Ascending aorta (tissue), 2 donors: ENCODE results near the gene UBALD2. TPM values are rescaled to one million over a fixed set of nuclear protein-coding genes. Genes with fewer than 3 reads are reported as not detected.
A peak's percentile ranks its signal among the peaks of the same experiment; 100 is the strongest.
"Not testable (repeated sequence)": the region's sequence is repeated elsewhere in the genome, so short reads cannot be mapped to it uniquely, and the experiment has no call there.

Source experiments
- DNase-seq, 2 donors: peaks; one replicate each; pipeline ENCODE4 v3.0.0-alpha.2; 2019; ENCODE audit warnings: low spot score in 2 of 2
- H3K27ac ChIP-seq, 2 donors: fragments of 200-600 bp; sonication (generic); one replicate each; pipeline ENCODE4 v1.5.1; 2016 to 2017; ENCODE audit warnings: mild to moderate bottlenecking in 1 of 2
- H3K27me3 ChIP-seq: fragments of 200-600 bp; sonication (generic); one replicate; pipeline ENCODE4 v1.5.1; 2017
- H3K36me3 ChIP-seq, 2 donors: fragments of 200-600 bp; sonication (generic); one replicate each; pipeline ENCODE4 v1.5.1; 2016
- H3K4me1 ChIP-seq, 2 donors: fragments of 200-600 bp; sonication (generic); one replicate each; pipeline ENCODE4 v1.5.1; 2016 to 2017; ENCODE audit warnings: mild to moderate bottlenecking in 1 of 2
- H3K4me3 ChIP-seq, 2 donors: fragments of 200-600 bp; sonication (generic); one replicate each; pipeline ENCODE4 v1.5.1; 2016 to 2017; ENCODE audit warnings: mild to moderate bottlenecking in 1 of 2
- H3K9me3 ChIP-seq, 2 donors: fragments of 200-600 bp; sonication (generic); one replicate each; pipeline ENCODE4 v1.5.1; 2016
- intact Hi-C: fragments of 100-400 bp; cut with DNase I; formaldehyde crosslinking; loops from one replicate; pipeline ENCODE4 v1.15.1; 2023
- total RNA-seq: library from RNA; depleted of rRNA; stranded (reverse); fragments of >200 nt; gene quantifications from one replicate; pipeline ENCODE4 v1.1.0, GENCODE V29; 2016
- TF ChIP-seq, protein P1 (sequence below), 3 experiments: fragments of 200-600 bp in 2 of 3; fragments of 450-650 bp in 1 of 3; sonication (generic) in 2 of 3; IDR thresholded peaks; one replicate each; pipeline ENCODE4 v1.5.1; 2016 to 2019; ENCODE audit warnings: antibody characterized with exemption in 3 of 3, mild to moderate bottlenecking in 1 of 3, moderate library complexity in 1 of 3

UBALD2 gene
- total RNA-seq, 1 donor from 2014 or later: 15.9 TPM

DNA sequence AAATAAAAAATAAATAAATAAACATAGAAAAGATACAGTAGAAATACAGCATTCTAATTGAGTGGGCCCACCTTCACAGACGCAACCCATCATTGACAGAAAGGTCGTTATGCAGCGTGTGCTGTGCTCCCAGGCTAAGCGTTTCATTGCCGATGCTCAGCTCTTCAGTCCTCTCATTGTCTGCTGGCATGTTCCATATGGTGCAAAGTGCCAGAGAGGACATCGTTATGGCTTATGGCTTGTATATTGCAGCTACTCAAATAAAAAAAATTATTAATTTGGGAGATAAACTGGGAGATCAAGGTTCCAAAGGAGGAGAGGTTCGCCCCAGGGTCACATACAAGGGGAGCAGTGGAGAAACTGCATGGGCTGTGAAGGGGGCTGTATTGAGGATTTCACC, 11.3 kb upstream of the UBALD2 start:
- H3K9me3 ChIP-seq: no peaks in the 10 kb centered on the region
- TF ChIP-seq, protein P1, sequence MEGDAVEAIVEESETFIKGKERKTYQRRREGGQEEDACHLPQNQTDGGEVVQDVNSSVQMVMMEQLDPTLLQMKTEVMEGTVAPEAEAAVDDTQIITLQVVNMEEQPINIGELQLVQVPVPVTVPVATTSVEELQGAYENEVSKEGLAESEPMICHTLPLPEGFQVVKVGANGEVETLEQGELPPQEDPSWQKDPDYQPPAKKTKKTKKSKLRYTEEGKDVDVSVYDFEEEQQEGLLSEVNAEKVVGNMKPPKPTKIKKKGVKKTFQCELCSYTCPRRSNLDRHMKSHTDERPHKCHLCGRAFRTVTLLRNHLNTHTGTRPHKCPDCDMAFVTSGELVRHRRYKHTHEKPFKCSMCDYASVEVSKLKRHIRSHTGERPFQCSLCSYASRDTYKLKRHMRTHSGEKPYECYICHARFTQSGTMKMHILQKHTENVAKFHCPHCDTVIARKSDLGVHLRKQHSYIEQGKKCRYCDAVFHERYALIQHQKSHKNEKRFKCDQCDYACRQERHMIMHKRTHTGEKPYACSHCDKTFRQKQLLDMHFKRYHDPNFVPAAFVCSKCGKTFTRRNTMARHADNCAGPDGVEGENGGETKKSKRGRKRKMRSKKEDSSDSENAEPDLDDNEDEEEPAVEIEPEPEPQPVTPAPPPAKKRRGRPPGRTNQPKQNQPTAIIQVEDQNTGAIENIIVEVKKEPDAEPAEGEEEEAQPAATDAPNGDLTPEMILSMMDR (IDR thresholded peaks at IDR 0.05): no peak
- H3K27me3 ChIP-seq: no peaks in the 10 kb centered on the region
- H3K27ac ChIP-seq: no peak overlapping the region
- no peaks in the 10 kb centered on the region for H3K36me3 ChIP-seq
- DNase-seq: no peak
- H3K4me1 ChIP-seq: no peaks in the 10 kb centered on the region
- H3K4me3 ChIP-seq: no peak overlapping the region
- intact Hi-C loops: no loop called here

DNA sequence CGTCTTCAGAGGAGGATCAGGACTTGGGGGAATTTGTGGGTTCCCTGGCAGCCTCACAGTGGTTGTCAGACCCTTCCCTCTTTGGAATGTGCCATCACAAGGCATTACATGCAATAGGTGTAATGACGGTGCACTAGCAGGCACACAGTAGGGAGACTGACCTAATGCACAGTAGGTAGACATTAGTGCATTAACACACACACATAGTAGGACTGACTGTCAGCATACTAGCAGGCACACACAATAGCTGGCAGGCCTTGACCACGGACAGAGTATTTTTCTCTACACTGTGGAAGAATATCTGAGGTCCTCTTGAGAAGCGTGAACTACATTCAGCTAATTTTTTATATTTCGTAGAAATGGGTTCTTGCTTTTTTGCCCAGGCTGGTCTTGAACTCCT, 10.9 kb upstream of the UBALD2 start:
- no peaks in the 10 kb centered on the region for H3K36me3 ChIP-seq
- no peaks in the 10 kb centered on the region for H3K9me3 ChIP-seq
- no peak overlapping the region for H3K4me3 ChIP-seq
- intact Hi-C loops: no loop called here
- H3K27me3 ChIP-seq: no peaks in the 10 kb centered on the region
- no peak overlapping the region for H3K27ac ChIP-seq
- TF ChIP-seq, protein P1 (IDR thresholded peaks at IDR 0.05): no peak
- DNase-seq: no peak
- H3K4me1 ChIP-seq: no peaks in the 10 kb centered on the region

DNA sequence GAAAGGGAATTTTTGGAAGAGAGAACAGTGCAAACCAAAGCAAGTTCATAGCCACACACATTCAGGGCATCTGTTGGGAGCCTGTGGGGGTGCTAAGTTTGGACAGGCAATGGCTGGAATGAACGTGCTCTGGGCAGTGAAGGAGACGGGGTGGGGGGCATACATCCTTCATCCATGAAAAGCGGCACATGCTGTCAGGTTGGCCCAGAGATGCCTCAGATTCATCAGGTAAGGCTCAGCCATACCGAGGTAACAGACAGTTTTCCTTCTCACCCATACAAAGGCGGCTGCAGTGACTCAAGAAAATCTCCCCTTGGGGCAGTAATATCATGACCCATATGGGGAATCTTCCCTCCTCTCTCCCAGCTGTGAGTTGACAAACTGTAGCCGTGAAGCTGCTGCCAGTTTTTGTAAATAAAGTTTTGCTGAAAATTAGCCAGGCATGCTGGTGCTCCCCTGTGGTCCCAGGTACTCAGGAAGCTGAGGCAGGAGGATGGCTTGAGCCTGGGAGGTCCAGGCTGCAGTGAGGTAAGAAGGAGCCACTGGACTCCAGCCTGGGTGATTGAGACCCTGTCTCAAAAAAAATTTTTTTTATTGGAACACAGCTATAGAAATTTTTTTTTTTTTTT, 9.2 kb upstream of the UBALD2 start:
- Histone ChIP-seq H3K4me3 (no peak overlapping the region), H3K27me3 (no peaks in the 10 kb centered on the region), H3K36me3 (no peaks in the 10 kb centered on the region), H3K9me3 (no peaks in the 10 kb centered on the region), H3K27ac (no peak overlapping the region), H3K4me1 (no peaks in the 10 kb centered on the region)
- intact Hi-C loops: no loop called here
- no peak for DNase-seq
- TF ChIP-seq, protein P1 (IDR thresholded peaks at IDR 0.05): no peak

DNA sequence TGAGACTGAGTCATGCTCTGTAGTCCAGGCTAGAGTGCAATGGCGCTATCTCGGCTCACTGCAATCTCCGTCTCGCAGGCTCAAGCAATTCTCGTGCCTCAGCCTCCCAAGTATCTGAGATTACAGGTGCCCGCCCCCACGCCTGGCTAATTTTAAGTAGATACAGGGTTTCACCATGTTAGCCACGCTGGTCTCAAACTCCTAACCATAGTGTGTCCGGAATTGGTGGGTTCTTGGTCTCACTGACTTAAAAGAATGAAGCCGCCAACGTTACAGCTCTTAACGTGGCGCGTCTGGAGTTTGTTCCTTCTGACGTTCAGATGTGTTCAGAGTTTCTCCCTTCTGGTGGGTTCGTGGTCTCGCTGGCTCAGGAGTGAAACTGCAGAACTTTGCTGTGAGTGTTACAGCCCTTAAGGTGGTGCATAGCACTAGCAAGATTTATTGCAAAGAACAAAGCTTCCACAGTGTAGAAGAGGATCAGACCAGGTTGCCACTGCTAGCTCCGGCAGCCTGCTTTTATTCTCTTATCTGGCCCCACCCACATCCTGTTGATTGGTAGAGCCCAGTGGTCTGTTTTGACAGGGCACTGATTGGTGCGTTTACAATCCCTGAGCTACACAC, 8.6 kb upstream of the UBALD2 start:
- H3K4me1 ChIP-seq, H3K27me3 ChIP-seq, H3K36me3 ChIP-seq, H3K4me3 ChIP-seq, intact Hi-C loops, H3K27ac ChIP-seq, H3K9me3 ChIP-seq: not testable (repeated sequence)
- DNase-seq: peak in 1 of 2 donors; percentile 58

DNA sequence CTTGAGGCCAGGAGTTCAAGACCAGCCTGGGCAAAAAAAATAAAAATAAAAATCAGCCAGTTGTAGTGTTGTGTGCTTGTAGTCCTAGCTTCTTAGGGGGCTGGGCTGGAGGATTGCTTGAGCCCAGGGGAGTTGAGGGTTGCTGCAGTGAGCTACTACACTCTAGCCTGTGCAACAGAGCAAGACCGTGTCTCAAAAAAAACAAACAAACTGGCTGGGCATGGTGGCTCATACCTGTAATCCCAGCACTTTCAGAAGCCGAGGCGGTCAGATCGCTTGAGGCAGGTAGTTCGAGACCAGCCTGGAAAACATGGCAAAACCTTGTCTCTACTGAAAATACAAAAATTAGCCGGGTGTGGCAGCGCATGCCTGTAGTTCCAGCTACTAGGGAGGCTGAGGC, 4.9 kb upstream of the UBALD2 start:
- intact Hi-C loops: loop anchor here (10.0 kb wide), 2 partner anchors 285 to 1225 kb away; partner anchors contain the start of genes ACOX1 and TEN1
- Histone ChIP-seq H3K27me3 (no peaks in the 10 kb centered on the region), H3K36me3 (no peaks in the 10 kb centered on the region), H3K27ac (no peak overlapping the region), H3K4me1 (peaks cover 0 to 11% of the 10 kb centered on the region in 2 donors), H3K4me3 (no peak overlapping the region), H3K9me3 (no peaks in the 10 kb centered on the region)
- DNase-seq: no peak
- TF ChIP-seq, protein P1 (IDR thresholded peaks at IDR 0.05): no peak

DNA sequence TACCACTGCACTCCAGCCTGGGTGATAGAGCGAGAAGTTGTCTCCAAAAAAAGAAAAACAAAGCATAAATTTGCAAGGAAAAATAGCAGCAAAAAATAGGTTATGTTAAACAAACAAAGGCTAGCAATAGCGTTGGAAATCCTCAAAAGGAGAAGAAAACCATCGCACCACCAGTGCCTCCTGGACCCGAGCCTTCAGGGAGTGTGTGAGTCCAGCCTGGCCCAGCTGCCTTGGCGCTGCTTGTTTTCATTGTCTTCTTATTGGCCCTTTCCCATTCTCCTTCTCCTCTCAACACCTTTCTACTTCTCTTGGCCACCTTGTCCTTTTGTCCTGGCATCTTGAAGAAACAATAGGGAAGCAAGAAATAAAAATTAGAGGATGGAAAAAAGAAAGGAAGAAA, 4.5 kb upstream of the UBALD2 start:
- TF ChIP-seq, protein P1 (IDR thresholded peaks at IDR 0.05): no peak
- intact Hi-C loops: loop anchor here (10.0 kb wide), 2 partner anchors 286 to 1226 kb away; partner anchors contain the start of genes ACOX1 and TEN1
- H3K27me3 ChIP-seq: no peaks in the 10 kb centered on the region
- H3K27ac ChIP-seq: no peak overlapping the region
- H3K36me3 ChIP-seq: no peaks in the 10 kb centered on the region
- no peaks in the 10 kb centered on the region for H3K9me3 ChIP-seq
- H3K4me3 ChIP-seq: no peak overlapping the region
- no peak for DNase-seq
- peaks cover 0 to 11% of the 10 kb centered on the region in 2 donors for H3K4me1 ChIP-seq
